HG03354 (cell line): ENCODE results near the gene SLIT3.
"Not testable (repeated sequence)": the region's sequence is repeated elsewhere in the genome, so short reads cannot be mapped to it uniquely, and the experiment has no call there.

Source experiments
- ATAC-seq: cut with Tn5 transposase; IDR thresholded peaks from one replicate; pipeline ENCODE4 v1.9.1; 2021; ENCODE audit warnings: mild to moderate bottlenecking; ENCODE audit not compliant: unreplicated experiment, poor library complexity, severe bottlenecking

SLIT3 gene

GRCh38 chr5:168753691-168754254 lies 547.2 kb downstream of the SLIT3 start:
- ATAC-seq = no peak

DNA sequence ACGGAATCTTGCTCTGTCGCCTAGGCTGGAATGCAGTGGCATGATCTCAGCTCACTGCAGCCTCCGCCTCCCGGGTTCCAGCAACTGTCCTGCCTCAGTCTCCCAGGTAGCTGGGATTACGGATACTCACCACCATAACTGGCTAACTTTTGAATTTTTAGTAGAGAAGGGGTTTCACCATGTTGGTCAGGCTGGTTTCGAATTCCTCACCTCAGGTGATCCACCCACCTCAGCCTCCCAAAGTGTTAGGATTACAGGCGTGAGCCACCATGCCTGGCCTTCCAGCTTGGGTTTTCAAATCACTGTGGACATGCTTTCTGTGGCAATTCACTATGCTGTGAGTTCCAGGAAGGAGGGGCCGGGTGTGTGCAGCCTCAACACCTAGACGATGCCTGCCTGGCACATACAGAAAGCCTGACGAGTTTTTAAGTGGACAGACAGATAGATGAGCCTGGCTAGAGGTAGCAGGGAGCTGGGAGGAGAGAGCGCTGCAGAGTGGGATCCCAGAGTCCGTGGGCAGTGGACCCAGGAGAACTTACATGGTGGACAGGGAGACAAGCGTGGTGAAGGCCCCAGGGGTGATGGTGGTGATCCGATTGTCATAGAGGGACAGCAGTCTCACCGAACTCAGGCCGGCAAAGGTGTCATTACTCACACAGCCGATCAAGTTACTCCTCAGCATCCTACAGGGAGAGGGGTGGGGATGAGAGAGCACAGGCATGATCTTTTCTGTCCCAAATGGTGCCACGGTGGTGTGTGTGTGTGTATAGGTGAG lies 548.3 kb downstream of the SLIT3 start:
- ATAC-seq = no peak

- ATAC-seq = no peak
These were observed 548.9 kb downstream of the SLIT3 start for GRCh38 chr5:168752012-168752411.

GRCh38 chr5:168750926-168751325 lies 550.0 kb downstream of the SLIT3 start:
- ATAC-seq = no peak

- no peak for ATAC-seq
These were observed 551.4 kb downstream of the SLIT3 start for GRCh38 chr5:168749391-168750100.

DNA sequence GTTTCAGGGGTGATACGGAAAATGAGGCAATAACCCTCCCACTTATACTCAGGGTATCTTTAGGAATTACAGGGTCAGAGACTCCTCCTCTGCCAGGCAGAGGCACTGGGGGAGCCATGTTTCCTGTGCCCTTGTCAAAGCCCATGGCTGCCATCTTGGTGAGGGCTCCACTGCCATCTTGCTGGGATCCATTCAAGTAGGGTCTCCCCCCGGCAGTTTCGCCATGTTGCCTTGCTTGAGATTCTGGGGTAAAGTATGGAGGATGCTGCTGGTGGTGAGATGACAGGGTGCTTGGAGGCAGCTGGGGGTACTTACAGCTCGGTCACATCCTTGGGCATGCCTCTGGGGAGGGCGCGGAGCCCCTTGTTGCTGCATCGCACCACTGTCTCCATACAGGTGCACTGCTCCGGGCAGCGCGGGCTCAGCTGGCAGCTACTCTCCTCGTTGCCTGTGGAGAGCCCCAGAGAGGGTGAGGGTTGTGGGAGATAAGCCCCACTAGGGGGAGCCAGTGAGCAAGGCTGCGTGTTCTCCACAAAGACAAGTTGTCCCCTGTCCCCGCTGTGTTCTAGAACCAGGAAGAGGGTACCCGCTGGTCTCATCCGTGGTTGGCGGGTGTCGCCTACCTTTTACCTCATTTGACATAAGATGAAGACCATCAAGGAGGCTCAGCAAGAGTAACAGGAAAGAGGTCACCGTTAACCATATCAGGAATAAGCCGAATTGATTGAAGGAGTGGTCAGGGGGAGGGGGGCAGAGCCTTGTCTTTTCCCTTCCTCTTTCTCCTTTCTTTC lies 552.8 kb downstream of the SLIT3 start:
- no peak for ATAC-seq

- ATAC-seq = no peak
These were observed 553.9 kb downstream of the SLIT3 start for GRCh38 chr5:168746893-168747640.

- ATAC-seq = not testable (repeated sequence)
These were observed 554.6 kb downstream of the SLIT3 start for GRCh38 chr5:168746126-168746892.

DNA sequence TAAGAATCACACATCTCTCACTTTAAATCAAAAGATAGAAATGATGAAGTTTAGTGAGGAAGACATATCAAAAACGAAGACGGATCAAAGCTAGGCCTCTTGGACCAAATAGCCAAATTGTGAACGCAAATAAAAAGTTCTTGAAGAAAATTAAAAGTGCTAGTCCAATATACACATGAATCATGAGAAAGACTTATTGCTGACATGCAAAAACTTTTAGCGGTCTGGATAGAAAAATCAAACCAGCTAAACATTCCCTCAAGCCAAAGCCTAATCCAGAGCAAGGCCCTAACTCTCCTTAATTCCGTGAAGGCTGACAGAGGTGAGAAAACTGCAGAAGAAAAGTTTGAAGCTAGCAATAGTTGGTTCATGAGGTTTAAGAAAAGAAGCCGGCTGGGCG lies 557.3 kb downstream of the SLIT3 start:
- no peak for ATAC-seq

- not testable (repeated sequence) for ATAC-seq
These were observed 558.6 kb downstream of the SLIT3 start for GRCh38 chr5:168742311-168742710.

DNA sequence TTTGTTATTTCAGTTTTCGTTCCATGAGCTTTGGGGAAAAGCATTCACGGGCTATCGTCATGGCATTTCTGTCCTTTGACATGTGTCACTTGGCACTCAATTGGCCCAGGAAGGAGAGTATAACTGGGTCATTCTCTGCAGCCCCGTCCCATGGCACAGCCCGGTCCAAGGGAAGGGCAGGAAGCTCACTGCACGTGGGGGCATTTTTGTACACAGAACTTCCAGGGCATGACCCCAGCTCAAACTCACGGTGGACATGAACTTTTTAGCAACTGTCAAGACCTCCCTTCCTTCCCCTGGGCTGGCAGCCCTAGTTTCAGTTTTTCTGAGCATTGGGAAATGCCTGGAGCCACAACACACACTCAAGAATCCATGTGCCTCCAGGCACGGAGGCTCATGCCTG lies 560.1 kb downstream of the SLIT3 start:
- ATAC-seq = no peak

- no peak for ATAC-seq
These were observed 560.7 kb downstream of the SLIT3 start for GRCh38 chr5:168740092-168740800.

DNA sequence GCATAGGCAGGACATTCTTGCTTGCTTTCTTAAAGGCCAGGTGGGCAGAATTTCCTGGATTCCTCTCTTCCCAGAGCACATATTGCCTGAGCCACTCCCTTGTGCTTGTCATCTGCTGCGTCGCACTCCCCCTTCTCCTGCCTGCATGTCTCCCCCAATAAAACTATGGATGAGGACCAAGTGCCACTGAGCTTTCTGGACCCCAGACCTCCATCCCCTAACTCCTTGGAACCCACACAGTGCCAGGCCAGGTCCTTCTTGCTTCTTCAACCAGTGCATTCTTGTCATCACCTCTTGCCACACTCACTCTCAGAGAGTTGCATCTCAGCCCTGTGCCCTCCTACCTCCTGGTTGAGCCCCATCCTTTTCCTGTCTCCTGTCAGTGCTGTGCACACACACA lies 563.9 kb downstream of the SLIT3 start:
- ATAC-seq = no peak

- no peak for ATAC-seq
These were observed 564.6 kb downstream of the SLIT3 start for GRCh38 chr5:168736281-168736831.

DNA sequence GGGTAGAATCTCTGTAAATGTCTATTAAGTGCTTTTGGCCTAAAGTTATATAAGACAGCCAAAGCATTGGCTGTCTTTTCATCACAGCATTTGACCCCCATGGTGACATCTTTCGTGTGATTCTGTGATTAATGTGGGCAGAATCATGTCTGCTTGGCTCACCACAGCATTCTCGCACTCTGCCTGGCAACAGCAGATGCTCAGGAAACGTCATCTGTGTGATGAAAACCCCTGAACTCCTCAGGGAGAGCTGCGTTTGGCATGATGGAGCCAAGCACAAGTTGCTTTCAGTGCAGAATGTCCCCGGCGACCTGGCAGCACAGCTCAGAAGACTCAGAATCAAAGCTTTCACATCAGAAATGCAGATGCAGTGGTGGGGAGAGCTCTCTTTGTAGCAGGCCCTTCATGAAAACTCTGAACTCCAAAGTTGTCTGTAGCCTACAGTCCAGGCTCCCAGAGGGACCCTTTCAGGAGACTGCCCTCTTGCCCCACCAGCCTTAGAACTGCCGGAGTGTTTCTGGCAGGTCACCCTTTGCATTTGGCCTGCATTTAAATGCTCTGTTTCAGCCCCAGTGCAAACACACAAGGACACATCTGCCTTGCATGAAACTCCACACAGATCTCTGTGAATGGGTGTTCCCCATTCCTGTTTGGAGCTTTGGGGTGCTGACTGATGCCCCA lies 566.2 kb downstream of the SLIT3 start:
- ATAC-seq = peak; percentile 69

DNA sequence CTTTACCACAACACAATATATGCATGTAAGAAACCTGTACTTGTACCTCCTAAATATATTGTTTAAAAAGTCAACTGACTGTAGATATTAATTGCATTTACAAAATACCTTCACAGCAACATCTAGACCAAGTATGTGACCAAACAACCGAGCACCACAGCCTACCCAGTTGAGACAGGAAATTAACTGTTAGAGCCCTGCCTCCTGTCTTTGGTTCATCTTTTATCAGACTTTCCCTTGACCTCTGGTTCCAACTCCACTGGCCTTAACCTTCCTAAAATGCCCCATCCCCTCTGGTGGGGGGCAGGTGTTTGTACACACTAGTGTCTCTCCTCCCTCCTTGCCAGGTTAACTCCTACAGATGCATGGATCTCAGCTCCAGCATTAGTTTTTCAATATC lies 566.8 kb downstream of the SLIT3 start:
- ATAC-seq = no peak

DNA sequence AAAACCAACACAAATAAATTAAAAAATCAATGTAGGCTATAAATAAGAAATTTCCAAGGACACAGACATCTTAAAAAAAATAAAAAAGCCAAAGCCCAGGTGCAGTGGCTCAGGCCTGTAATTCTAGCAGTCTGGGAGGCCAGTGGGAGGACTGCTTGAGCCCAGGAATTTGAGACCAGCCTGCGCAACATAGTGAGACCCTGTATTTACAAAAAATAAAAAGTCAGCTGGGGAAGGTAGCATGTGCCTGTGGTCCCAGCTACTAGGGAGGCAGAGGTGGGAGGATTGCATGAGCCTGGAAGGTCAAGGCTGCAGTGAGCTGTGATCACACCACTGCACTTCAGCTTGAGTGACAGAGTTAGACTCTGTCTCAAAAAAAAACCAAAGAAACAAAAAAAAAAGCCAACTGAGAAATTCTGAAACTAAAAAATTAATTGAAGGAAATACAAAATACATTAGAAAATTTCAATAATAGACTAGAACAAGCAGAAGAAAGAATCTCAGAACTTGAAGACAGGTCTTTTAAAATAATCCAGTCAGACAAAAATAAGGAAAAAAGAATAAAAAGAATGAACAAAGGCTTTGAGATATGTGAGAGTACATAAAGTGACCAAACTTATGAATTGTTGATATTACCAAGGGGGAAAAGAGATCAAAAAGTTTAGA lies 572.3 kb downstream of the SLIT3 start:
- no peak for ATAC-seq
